ENCODE measurements around the gene AOPEP. TPM values are rescaled to one million over a fixed set of nuclear protein-coding genes. Genes with fewer than 3 reads are reported as not detected.

The AOPEP gene
- total RNA-seq, 1 experiment from 2014 or later = 15.0 TPM

DNA sequence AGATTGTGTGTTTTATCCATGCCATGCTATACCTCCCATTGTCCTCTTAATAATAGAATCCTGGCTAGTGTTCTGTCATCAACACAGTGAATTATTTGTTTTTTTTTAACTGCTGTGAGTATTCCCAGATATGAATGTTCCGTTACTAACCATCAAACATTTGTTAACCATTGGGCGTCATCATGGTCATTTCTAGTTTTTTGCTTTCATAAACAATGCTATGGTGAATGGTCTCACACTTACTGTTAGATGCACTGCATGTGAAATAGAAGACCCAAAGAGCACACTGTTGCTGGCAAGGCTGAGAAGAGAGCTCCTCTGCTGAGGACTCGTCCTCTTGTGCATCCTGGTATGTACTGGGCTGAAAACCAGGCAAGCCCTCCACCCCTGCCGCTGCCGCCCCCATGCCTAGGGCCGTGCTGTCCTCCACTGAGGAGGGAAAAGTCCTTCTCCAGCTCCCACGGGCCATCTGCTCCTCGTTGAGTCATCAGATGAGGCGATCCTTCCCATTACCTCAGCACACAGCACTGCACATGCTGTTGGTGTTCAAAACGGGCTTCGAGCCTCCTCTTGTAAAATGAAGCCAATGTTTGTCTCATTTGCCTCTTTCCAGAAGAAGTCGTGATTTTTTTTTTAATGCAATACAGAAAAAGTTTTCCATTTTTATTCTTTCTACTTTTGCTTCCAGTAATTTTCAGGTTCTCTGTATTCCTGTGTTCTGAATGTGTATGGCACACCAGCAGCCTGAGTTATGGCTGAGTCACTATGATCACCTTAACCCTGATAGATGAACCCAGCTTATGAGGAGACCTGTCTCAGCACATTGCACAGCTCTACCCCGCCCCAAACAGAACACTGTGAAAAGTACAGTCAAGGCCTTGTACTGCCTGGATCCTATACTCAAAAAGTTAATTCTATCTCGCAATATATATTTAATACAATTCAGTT is 219.0 kb downstream of the AOPEP start:
- H3K18ac ChIP-seq (ENCODE audit: insufficient read length, low read depth, low read length) = no peak overlapping the region
- no peak overlapping the region for H3K56ac ChIP-seq (ENCODE audit: insufficient read length, low read depth, low read length)
- H3K9me3 ChIP-seq (ENCODE audit: control insufficient read depth, low read depth, low read length) = no peaks in the 10 kb centered on the region
- no peak overlapping the region for H2BK120ac ChIP-seq (ENCODE audit: low read depth, low read length, poor library complexity, severe bottlenecking)
- Mint-ChIP-seq H3K27ac (peak overlapping the region in 1 of 3 experiments; percentile 78; a peak in 1 of 7 replicates), H3K9me3 (no peaks in the 10 kb centered on the region), H3K4me3 (no peak overlapping the region), H3K4me1 (peaks cover 32 to 33% of the 10 kb centered on the region in 2 experiments), H3K27me3 (ENCODE audit: low read depth) (no peaks in the 10 kb centered on the region), H3K36me3 (ENCODE audit: insufficient read depth in 1 of 3, low read depth in 3 of 3) (no peaks in the 10 kb centered on the region)
- peaks cover 5% of the 10 kb centered on the region; the same call in 1 of the 2 replicates for H3K4me1 ChIP-seq (ENCODE audit: insufficient read depth, low read length)
- DNase-seq = no peak
- no peak overlapping the region for H2BK15ac ChIP-seq (ENCODE audit: low read depth, low read length)
- H2BK12ac ChIP-seq (ENCODE audit: insufficient read length, low read depth, low read length) = no peak overlapping the region
- no peak overlapping the region for H4K91ac ChIP-seq (ENCODE audit: insufficient read length, low read depth, low read length)
- H4K8ac ChIP-seq (replicated peaks; ENCODE audit: insufficient read length, low read depth, low read length) = no peak overlapping the region
- no peak overlapping the region for H3K23ac ChIP-seq (ENCODE audit: insufficient read length, low read depth, low read length)
- H2BK5ac ChIP-seq (ENCODE audit: insufficient read length, low read length) = no peak overlapping the region
- no peak overlapping the region for H2BK20ac ChIP-seq (ENCODE audit: low read depth, low read length, poor library complexity, severe bottlenecking)
- H3K9ac ChIP-seq (ENCODE audit: extremely low read depth, insufficient read length, low read length) = no peak overlapping the region
- no peak overlapping the region for H4K5ac ChIP-seq (ENCODE audit: insufficient read length, low read depth, low read length)
- H3K79me2 ChIP-seq (ENCODE audit: insufficient read depth, low read length) = no peaks in the 10 kb centered on the region
- H3K27me3 ChIP-seq (ENCODE audit: insufficient read depth, low read length) = no peaks in the 10 kb centered on the region
- H3K14ac ChIP-seq (ENCODE audit: insufficient read depth, low read length) = no peak overlapping the region
- no peak overlapping the region for H2AK5ac ChIP-seq (ENCODE audit: insufficient read length, low read length)
- H3K79me1 ChIP-seq (ENCODE audit: insufficient read depth, low read depth, low read length, poor library complexity, severe bottlenecking) = no peaks in the 10 kb centered on the region
- H3T11ph ChIP-seq (ENCODE audit: low read length) = no peak overlapping the region
- H3K4ac ChIP-seq (ENCODE audit: low read depth, low read length) = no peak overlapping the region
- TF ChIP-seq, protein P1, sequence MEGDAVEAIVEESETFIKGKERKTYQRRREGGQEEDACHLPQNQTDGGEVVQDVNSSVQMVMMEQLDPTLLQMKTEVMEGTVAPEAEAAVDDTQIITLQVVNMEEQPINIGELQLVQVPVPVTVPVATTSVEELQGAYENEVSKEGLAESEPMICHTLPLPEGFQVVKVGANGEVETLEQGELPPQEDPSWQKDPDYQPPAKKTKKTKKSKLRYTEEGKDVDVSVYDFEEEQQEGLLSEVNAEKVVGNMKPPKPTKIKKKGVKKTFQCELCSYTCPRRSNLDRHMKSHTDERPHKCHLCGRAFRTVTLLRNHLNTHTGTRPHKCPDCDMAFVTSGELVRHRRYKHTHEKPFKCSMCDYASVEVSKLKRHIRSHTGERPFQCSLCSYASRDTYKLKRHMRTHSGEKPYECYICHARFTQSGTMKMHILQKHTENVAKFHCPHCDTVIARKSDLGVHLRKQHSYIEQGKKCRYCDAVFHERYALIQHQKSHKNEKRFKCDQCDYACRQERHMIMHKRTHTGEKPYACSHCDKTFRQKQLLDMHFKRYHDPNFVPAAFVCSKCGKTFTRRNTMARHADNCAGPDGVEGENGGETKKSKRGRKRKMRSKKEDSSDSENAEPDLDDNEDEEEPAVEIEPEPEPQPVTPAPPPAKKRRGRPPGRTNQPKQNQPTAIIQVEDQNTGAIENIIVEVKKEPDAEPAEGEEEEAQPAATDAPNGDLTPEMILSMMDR (conservative IDR thresholded peaks at IDR 0.05) = no peak
- no peaks in the 10 kb centered on the region for H3K23me2 ChIP-seq (ENCODE audit: insufficient read length, low read depth, low read length, poor library complexity, severe bottlenecking)
- no peaks in the 10 kb centered on the region for H4K20me1 ChIP-seq (ENCODE audit: control insufficient read depth, insufficient read depth, insufficient read length)
- WGBS (ENCODE audit: extremely low coverage, insufficient read length, low lambda C conversion rate) = no CpG with 5 or more reads among the region's 14 CpGs
- H2AFZ ChIP-seq (ENCODE audit: low read length) = no peak overlapping the region
- H3K27ac ChIP-seq (ENCODE audit: insufficient read length, low read depth, low read length) = no peak overlapping the region
- no peak overlapping the region for H3K4me2 ChIP-seq (ENCODE audit: insufficient read depth, insufficient read length, low read length)
